NCI-H1694 treated with DMSO at 0.1 percent for 48 hours (cell line): ENCODE data around the gene TAS2R31.

ENCODE experiments used
- DNase-seq: peaks from one replicate; lab custom pipeline; 2025; lab: John Stamatoyannopoulos, UW

The TAS2R31 gene

DNA sequence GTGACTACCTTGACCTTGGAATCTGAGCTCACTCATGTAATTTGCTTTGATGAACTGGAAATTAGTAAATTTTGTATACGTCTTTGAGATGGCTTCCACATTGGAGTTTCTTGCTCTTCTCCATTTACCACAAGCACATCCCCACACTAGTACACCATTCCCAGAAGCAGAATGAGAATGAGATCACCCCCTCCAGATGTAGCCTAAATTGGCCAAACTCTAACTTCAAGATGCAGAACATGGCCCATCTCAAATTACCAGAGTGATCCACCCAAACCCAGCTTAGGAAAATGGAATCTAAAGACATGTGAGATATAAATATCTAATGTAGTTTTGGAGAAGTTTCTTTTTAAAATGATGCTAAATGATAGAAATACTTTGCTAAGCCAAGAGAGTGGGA lies 23.6 kb downstream of the TAS2R31 start:
- DNase-seq: no peak

DNA sequence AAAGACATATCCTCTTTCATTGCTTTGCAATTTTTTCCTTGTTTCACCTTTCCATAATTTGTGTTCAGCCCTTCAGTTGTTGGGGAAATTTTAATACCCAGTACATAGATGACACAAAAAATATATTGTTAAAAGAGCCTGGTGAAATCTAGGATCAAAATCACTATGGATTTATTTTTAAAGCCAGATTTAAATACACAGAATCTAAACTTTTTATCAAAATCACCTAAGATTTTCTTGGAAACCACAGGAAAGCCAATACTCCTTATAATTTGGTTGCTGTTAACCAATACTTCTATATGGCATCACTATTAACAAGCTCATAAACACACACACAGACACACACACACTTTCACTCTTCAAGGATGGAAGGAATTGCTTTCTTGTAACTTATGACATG lies 33.0 kb downstream of the TAS2R31 start, which contains the start of gene TAS2R20:
Gene TAS2R20 (minus strand): TSS at position 101 of the 400 bp plus-strand sequence. CDS start 429 bp downstream, outside the sequence.
- no peak for DNase-seq

GRCh38 chr12:10994307-10994706 lies 36.9 kb downstream of the TAS2R31 start:
- no peak for DNase-seq

DNA sequence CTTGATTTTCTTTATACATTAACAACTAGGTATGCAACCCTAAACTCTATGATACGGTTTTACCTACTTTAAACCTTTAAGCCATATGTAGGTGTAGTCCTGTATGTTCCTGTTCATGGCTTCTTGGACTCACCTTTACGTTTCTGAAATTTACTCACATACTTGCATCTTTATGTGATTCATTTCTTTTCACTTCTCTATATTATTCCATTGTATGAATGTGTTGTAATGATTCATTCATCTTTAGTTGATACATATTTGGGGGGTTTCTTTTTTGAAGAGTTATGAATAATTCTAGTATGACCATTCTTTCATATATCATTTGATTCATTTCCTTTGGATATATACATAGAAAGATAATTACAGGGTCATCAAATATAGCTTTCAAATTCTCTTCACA lies 42.1 kb downstream of the TAS2R31 start:
- no peak for DNase-seq

- DNase-seq: no peak
These were observed 44.4 kb downstream of the TAS2R31 start, which contains the start of gene TAS2R50 for GRCh38 chr12:10986812-10987211. Gene TAS2R50 (minus strand): TSS chr12:10986912. CDS start chr12:10986860, 52 bp downstream.

DNA sequence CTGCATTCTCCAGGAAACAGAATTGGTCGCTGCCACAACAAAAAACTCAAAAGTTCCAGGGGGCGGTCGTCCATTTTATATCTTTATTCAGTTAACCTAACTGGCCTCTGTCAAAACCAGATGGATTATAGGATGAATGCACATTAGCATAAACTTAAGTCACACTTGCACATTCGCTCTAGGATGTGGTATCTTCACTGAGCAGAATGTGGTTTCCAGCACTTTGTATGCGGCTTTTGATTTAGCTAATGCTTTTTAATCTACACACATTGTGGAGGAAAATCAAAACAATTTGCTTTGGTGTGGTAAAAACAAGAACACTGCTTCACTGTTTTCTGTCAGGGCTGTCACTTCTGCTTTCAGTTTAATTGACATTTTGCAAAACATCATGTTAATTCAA lies 49.0 kb downstream of the TAS2R31 start:
- no peak for DNase-seq
